Measurements from ENCODE around the gene KYNU.
"Not testable (repeated sequence)": the region's sequence is repeated elsewhere in the genome, so short reads cannot be mapped to it uniquely, and the experiment has no call there.

The KYNU gene

DNA sequence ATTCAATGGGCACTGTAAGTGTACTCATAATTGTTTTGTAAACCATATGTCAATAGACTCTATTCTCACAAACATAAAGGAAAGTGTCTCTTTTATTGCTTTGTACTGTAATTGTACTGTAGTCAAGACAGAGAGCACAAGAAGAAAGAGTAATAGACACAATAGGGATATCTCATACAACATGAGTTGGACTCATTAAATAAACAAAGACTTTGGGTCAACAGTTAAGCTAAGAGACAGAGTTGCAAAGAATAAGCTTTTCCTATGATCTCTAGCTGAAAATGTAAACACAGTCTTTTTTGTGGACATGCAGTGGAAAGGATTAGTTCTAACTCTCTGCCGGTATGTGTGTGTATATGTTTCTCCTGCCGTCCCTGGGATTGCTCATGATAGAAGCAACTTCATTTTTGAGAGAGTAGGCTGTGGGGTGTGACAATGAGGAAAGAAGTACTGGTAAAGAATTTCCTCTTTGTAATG is 13.9 kb upstream of the KYNU start:
- DNase-seq (ENCODE audit: low read depth): no peak
- no peak for TF ChIP-seq CTCF (IDR thresholded peaks at IDR 0.05; ENCODE audit: control insufficient read depth, extremely low read depth, insufficient read depth)
- no peak overlapping the region for H3K4me3 ChIP-seq (ENCODE audit: low read depth, low read length)

GRCh38 chr2:142864605-142865004 is 12.9 kb upstream of the KYNU start:
- not testable (repeated sequence) for H3K4me3 ChIP-seq (ENCODE audit: low read depth, low read length); DNase-seq (ENCODE audit: low read depth)

DNA sequence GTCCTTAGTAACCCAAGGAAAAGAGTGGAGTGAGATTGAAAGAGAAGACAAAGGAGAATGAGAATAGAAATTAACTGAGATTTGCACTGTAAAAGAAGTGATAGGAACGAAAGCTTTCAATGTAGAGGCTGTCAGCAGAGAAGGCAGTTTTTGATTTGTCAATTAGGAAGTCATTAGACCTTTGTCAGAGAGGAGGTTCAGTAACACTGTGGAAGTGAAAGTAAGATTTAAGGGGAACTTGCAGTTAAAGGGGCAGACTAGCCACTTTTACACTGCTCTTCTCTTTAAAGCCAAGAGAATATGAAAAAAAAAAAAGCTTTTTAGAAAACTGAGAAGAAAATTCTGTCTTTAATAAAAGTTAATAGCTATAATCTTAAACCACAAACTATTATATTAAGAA is 11.5 kb upstream of the KYNU start:
- no peak overlapping the region for H3K4me3 ChIP-seq (ENCODE audit: low read depth, low read length)
- DNase-seq (ENCODE audit: low read depth): no peak

DNA sequence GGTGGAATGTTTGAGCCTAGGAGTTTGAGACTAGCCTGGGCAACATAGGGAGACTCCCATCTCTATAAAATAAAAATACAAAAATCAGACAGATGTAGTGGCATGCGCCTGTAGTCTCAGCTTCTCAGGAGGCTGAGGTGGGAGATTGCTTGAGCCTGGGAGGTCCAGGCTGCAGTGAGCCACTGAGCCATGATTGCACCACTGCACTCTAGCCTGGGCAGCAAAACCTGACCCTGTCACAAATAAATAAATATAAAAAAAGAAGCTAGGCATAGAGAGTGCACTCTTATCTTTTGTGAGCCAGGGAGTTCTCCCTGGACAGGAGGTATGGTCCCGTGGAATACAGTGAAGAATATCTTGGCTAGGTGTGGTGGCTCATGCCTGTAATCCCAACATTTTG is 11.0 kb upstream of the KYNU start:
- no peak overlapping the region for H3K4me3 ChIP-seq (ENCODE audit: low read depth, low read length)
- no peak for DNase-seq (ENCODE audit: low read depth)
- no peak for TF ChIP-seq CTCF (IDR thresholded peaks at IDR 0.05; ENCODE audit: control insufficient read depth, extremely low read depth, insufficient read depth)

More for the DNA sequence above, 11.5 kb upstream of the KYNU start:
- no peak for TF ChIP-seq CTCF (IDR thresholded peaks at IDR 0.05; ENCODE audit: control insufficient read depth, extremely low read depth, insufficient read depth)

DNA sequence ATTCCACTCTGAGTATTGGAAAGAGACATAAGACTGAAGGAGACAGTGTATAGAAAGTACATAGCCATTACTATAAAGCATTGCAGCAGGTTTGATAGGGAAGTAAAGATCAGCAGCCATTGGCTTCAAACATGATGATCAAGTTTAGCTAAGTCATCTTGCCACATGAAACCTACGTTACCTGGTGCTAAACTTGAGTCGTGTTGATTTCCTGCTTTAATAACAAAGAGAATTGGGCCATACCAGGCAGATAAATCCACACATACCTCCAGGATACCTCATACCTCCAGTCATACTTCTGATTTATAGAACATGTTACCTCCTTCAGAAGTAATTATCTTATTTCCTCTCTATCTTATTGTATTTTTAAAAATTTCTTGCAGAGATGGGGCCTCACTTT is 10.3 kb upstream of the KYNU start:
- no peak for TF ChIP-seq CTCF (IDR thresholded peaks at IDR 0.05; ENCODE audit: control insufficient read depth, extremely low read depth, insufficient read depth)

DNA sequence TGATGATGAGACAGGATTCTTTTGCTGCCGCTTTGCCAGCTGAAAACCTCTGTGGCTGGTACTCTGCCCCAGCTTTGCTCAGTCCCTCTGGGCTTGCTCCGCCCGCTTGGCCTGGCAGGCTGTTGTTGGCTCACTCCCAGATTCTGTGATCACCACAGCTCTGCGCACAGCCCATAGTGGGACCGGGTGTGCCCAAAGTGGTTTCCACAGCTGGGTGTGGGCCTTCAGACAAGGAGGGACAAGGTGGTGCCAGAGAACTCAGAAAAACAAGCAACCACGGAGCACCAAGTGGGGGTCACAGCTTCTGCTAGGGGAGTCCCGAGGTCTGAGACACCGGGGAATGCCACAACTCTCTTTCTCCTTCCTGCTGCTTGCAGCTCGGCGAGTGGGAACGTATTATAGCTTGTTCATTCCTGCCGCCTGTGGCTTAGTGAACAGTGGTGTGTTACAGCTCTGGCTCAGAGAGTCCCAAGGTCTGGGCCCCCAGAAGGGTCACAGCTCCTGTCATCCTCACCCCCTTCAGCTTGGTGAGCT is 9.2 kb upstream of the KYNU start:
- no peak for DNase-seq (ENCODE audit: low read depth)

More for the DNA sequence above, 10.3 kb upstream of the KYNU start:
- no peak for DNase-seq (ENCODE audit: low read depth)
- no peak overlapping the region for H3K4me3 ChIP-seq (ENCODE audit: low read depth, low read length)

DNA sequence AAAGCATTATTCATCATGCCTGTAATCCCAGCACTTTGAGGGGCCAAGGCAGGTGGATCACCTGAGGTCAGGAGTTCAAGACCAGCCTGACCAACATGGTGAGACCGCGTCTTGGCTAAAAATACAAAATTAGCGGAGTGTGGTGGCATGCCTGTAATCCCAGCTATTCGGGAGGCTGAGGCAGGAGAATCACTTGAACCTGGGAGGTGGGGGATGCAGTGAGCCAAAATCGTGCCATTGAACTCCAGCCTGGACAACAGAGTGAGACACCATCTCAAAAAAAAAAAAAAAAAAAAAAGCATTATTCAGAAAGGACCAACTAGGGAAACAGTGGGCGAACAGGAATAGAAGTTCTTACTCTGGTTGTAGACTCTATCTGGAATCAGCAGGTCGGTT is 8.4 kb upstream of the KYNU start:
- DNase-seq (ENCODE audit: low read depth); H3K4me3 ChIP-seq (ENCODE audit: low read depth, low read length): not testable (repeated sequence)

More for the DNA sequence above, 9.2 kb upstream of the KYNU start:
- no peak overlapping the region for H3K4me3 ChIP-seq (ENCODE audit: low read depth, low read length)
- TF ChIP-seq CTCF (IDR thresholded peaks at IDR 0.05; ENCODE audit: control insufficient read depth, extremely low read depth, insufficient read depth): no peak

DNA sequence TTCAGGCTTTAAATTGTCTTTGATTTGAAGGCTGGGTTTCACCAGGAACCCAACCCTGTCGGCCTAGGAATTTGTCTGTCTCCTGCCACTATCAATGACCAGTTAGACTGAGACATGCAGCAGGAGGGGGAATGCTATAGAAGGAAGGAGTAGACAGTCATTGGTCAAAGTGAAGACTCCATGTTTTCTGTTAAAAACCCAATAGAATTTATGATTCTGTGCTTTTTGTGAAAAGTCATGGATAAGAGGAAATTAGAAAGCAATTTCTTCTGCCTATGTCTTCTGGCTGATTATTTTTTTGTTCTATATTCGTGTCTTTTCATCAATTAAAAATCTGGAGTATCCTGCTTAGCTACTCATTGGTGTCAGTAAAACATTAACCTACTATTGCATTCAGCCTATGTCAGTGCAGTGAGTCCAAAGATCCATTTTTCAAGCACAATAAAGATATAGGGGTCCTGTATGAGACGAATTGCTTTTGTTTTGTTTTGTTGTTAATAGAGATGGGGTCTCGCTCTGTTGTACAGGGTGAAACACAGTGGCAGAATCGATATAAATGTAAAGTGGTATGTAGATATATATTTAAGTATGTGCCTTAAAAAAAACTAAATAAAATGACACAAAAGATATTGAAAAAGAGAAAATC is 7.9 kb upstream of the KYNU start:
- no peak for TF ChIP-seq CTCF (IDR thresholded peaks at IDR 0.05; ENCODE audit: control insufficient read depth, extremely low read depth, insufficient read depth)
- no peak for DNase-seq (ENCODE audit: low read depth)
- H3K4me3 ChIP-seq (ENCODE audit: low read depth, low read length): no peak overlapping the region

All from LNCaP clone FGC (cell line).